ENCODE measurements around the gene TSACC.

Gene TSACC

GRCh38 chr1:156394835-156395461, 56.6 kb downstream of the TSACC start:
- DNase-seq: peak; percentile 6

Data from DMS79 (cell line).